ENCODE measurements around the gene ATP1A1. TPM values are rescaled to one million over a fixed set of nuclear protein-coding genes. Genes with fewer than 3 reads are reported as not detected.
A peak's percentile ranks its signal among the peaks of the same experiment; 100 is the strongest.

Gene ATP1A1
- total and polyA plus RNA-seq, 9 of the 15 experiments (the other 6 are each of a cell fraction or from before 2014, with no cell fraction given): 99.3 to 513 (median 234) TPM

DNA sequence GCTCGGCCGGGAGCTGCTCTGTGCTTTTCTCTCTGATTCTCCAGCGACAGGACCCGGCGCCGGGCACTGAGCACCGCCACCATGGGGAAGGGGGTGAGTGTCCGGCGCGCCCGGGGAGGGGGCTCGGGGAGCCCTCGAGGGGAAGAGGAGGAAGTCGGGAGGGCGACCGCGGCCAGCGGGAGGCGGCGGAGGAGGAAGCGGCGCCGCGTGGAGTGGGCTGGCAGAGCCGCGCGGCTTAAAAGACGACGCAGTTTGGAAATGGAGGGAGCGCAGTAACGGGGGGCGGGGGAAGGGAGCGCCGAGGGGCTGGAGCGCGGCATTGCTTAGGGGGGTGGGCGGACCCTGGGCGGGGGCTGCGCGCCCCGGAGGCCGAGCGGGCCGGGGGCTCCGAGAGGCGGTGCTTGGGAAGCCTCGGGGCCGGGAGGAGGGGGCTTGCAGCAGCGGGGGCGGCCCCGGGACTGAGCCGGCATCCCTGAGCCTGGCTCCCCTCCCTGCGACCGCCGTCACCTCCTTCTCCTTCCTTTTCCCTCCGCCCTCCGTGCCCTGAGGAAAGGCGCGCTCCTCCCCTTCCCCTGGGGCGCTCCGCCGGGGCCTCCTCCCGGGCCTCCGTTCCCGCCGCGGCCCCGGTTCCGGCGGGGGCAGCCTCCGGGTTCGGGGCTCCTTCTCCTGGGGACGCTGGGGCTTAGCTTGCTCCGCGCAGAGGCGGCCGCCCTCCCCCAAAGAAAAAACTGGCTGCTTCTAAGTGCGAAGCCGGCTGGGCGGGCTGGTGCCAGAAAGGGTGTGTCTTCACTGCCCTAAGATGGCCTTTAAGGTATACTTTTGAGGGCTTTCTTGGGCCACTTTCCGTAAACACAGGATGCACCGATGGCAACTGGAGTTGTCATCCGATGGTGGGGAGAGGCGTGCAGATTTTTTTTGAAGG, 648 bp downstream of the ATP1A1 start (continued):
- TF ChIP-seq RAD51 (IDR thresholded peaks at IDR 0.05; ENCODE audit: borderline replicate concordance, low read depth) (0 out of 2 replicates have a peak, but pooled peaks have one; percentile 7), NFYB (IDR thresholded peaks at IDR 0.05; ENCODE audit: extremely low read depth, insufficient read length) (no peak), SAFB (IDR thresholded peaks at IDR 0.05; ENCODE audit: borderline replicate concordance, low read depth, low read length) (no peak), HMGN3 (IDR thresholded peaks at IDR 0.05; ENCODE audit: borderline replicate concordance, extremely low read depth, insufficient read length, low read depth, low read length) (peak; percentile 74), ZNF431 (CRISPR knock-in tag; IDR thresholded peaks at IDR 0.05) (0 out of 2 replicates have a peak, but pooled peaks have one; percentile 34), E2F3 (CRISPR knock-in tag; IDR thresholded peaks at IDR 0.05) (peak; percentile 10; the same call in 1 of the 2 replicates), YY1 (IDR thresholded peaks at IDR 0.05; ENCODE audit: borderline replicate concordance in 1 of 3, control insufficient read depth in 1 of 3, extremely low read depth in 1 of 3, insufficient read depth in 3 of 3, insufficient read length in 1 of 3, insufficient replicate concordance in 2 of 3, low read depth in 1 of 3, low read length in 2 of 3) (peak in 1 of 3 experiments; percentile 56), TAF1 (IDR thresholded peaks at IDR 0.05; ENCODE audit: control insufficient read depth, extremely low read depth, insufficient read depth, low read length, severe bottlenecking) (peak; percentile 33), NELFE (IDR thresholded peaks at IDR 0.05; ENCODE audit: insufficient read depth, insufficient read length) (no peak), SMARCE1 (IDR thresholded peaks at IDR 0.05) (0 out of 2 replicates have a peak, but pooled peaks have one; percentile 32)
- TF ChIP-seq, protein P1, sequence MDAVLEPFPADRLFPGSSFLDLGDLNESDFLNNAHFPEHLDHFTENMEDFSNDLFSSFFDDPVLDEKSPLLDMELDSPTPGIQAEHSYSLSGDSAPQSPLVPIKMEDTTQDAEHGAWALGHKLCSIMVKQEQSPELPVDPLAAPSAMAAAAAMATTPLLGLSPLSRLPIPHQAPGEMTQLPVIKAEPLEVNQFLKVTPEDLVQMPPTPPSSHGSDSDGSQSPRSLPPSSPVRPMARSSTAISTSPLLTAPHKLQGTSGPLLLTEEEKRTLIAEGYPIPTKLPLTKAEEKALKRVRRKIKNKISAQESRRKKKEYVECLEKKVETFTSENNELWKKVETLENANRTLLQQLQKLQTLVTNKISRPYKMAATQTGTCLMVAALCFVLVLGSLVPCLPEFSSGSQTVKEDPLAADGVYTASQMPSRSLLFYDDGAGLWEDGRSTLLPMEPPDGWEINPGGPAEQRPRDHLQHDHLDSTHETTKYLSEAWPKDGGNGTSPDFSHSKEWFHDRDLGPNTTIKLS (IDR thresholded peaks at IDR 0.05; ENCODE audit: borderline replicate concordance, low read depth): 0 out of 2 replicates have a peak, but pooled peaks have one; percentile 12
- TF ChIP-seq, protein P2, sequence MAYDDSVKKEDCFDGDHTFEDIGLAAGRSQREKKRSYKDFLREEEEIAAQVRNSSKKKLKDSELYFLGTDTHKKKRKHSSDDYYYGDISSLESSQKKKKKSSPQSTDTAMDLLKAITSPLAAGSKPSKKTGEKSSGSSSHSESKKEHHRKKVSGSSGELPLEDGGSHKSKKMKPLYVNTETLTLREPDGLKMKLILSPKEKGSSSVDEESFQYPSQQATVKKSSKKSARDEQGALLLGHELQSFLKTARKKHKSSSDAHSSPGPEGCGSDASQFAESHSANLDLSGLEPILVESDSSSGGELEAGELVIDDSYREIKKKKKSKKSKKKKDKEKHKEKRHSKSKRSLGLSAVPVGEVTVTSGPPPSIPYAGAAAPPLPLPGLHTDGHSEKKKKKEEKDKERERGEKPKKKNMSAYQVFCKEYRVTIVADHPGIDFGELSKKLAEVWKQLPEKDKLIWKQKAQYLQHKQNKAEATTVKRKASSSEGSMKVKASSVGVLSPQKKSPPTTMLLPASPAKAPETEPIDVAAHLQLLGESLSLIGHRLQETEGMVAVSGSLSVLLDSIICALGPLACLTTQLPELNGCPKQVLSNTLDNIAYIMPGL (CRISPR knock-in tag; IDR thresholded peaks at IDR 0.05): peak; percentile 56; the same call in 1 of the 2 replicates
- TF ChIP-seq, protein P3, sequence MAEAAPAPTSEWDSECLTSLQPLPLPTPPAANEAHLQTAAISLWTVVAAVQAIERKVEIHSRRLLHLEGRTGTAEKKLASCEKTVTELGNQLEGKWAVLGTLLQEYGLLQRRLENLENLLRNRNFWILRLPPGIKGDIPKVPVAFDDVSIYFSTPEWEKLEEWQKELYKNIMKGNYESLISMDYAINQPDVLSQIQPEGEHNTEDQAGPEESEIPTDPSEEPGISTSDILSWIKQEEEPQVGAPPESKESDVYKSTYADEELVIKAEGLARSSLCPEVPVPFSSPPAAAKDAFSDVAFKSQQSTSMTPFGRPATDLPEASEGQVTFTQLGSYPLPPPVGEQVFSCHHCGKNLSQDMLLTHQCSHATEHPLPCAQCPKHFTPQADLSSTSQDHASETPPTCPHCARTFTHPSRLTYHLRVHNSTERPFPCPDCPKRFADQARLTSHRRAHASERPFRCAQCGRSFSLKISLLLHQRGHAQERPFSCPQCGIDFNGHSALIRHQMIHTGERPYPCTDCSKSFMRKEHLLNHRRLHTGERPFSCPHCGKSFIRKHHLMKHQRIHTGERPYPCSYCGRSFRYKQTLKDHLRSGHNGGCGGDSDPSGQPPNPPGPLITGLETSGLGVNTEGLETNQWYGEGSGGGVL (CRISPR knock-in tag; IDR thresholded peaks at IDR 0.05): no peak
- TF ChIP-seq, protein P4, sequence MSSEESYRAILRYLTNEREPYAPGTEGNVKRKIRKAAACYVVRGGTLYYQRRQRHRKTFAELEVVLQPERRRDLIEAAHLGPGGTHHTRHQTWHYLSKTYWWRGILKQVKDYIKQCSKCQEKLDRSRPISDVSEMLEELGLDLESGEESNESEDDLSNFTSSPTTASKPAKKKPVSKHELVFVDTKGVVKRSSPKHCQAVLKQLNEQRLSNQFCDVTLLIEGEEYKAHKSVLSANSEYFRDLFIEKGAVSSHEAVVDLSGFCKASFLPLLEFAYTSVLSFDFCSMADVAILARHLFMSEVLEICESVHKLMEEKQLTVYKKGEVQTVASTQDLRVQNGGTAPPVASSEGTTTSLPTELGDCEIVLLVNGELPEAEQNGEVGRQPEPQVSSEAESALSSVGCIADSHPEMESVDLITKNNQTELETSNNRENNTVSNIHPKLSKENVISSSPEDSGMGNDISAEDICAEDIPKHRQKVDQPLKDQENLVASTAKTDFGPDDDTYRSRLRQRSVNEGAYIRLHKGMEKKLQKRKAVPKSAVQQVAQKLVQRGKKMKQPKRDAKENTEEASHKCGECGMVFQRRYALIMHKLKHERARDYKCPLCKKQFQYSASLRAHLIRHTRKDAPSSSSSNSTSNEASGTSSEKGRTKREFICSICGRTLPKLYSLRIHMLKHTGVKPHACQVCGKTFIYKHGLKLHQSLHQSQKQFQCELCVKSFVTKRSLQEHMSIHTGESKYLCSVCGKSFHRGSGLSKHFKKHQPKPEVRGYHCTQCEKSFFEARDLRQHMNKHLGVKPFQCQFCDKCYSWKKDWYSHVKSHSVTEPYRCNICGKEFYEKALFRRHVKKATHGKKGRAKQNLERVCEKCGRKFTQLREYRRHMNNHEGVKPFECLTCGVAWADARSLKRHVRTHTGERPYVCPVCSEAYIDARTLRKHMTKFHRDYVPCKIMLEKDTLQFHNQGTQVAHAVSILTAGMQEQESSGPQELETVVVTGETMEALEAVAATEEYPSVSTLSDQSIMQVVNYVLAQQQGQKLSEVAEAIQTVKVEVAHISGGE (CRISPR knock-in tag; IDR thresholded peaks at IDR 0.05): peak in 2 of 3 experiments; percentile 34 to 82; a peak in 2 of 6 replicates
